B cell (primary cell): ENCODE measurements around the gene CAVIN1. TPM values are rescaled to one million over a fixed set of nuclear protein-coding genes. Genes with fewer than 3 reads are reported as not detected.

Source experiments
- ATAC-seq: fragments of 200-7000 bp; cut with Tn5 transposase; one replicate; pipeline ENCODE4 v1.10.0; 2021; ENCODE audit warnings: low read depth, mild to moderate bottlenecking, moderate number of reproducible peaks, moderate library complexity
- CTCF ChIA-PET: fragments of 350-600 bp; sonication (Branson Sonifier 250); formaldehyde crosslinking; loops from one replicate; lab custom pipeline; 2021; ENCODE audit warnings: antibody characterized with exemption, inconsistent platforms; lab: Charles Lee
- POLR2A ChIA-PET: fragments of 350-600 bp; sonication (Branson Sonifier 250); formaldehyde crosslinking; loops from one replicate; lab custom pipeline; 2021; ENCODE audit warnings: antibody characterized with exemption; lab: Charles Lee
- DNase-seq: peaks from one replicate; pipeline ENCODE4 v3.0.0; 2013
- H2AFZ ChIP-seq: 2 replicates; pipeline ENCODE4 v1.6.1; 2012; ENCODE audit warnings: mild to moderate bottlenecking, low read depth, low read length; ENCODE audit not compliant: insufficient read depth, poor library complexity, severe bottlenecking
- H3K27ac ChIP-seq, 2 donors: 1 replicate in 1 of 2; 2 replicates in 1 of 2; pipeline ENCODE4 v1.5.1; 2012 to 2013; ENCODE audit warnings: low read length in 2 of 2, mild to moderate bottlenecking in 2 of 2, moderate library complexity in 1 of 2
- H3K27me3 ChIP-seq, 4 experiments: fragments of 200-600 bp in 1 of 4; sonication (generic) in 1 of 4; replicated peaks in 1 of 4; 1 replicate in 2 of 4; 2 replicates in 2 of 4; pipeline versions ENCODE4 v1.6.1 to v1.7.0; 2013 to 2016; ENCODE audit warnings: low read length in 3 of 4, mild to moderate bottlenecking in 2 of 4, mixed read lengths in 1 of 4, moderate library complexity in 1 of 4; ENCODE audit not compliant: insufficient read depth in 4 of 4, control insufficient read depth in 3 of 4; ENCODE audit errors: control extremely low read depth in 1 of 4
- H3K36me3 ChIP-seq, 2 experiments: replicated peaks in 1 of 2; 1 replicate in 1 of 2; 2 replicates in 1 of 2; pipeline versions ENCODE4 v1.6.1 to v1.7.1; 2013; ENCODE audit warnings: low read length in 1 of 2; ENCODE audit not compliant: insufficient read depth in 2 of 2, control insufficient read depth in 1 of 2; ENCODE audit errors: control extremely low read depth in 1 of 2, extremely low read depth in 1 of 2
- H3K4me1 ChIP-seq, 2 donors: fragments of 200-600 bp in 1 of 2; sonication (generic) in 1 of 2; 1 replicate in 1 of 2; 2 replicates in 1 of 2; pipeline versions ENCODE4 v1.5.1 to v1.6.1; 2013 to 2017; ENCODE audit warnings: low read length in 2 of 2; ENCODE audit not compliant: control insufficient read depth in 2 of 2, insufficient read depth in 2 of 2
- H3K4me2 ChIP-seq: replicated peaks from 2 replicates; pipeline ENCODE3; 2012; ENCODE audit warnings: mild to moderate bottlenecking, low read depth, low read length; ENCODE audit not compliant: poor library complexity, severe bottlenecking
- H3K4me3 ChIP-seq, 5 experiments: fragments of 200-600 bp in 1 of 5; sonication (generic) in 1 of 5; 1 replicate in 3 of 5; 2 replicates in 2 of 5; pipeline versions ENCODE4 v1.5.1 to v1.7.0; 2011 to 2016; ENCODE audit warnings: low read length in 4 of 5, mild to moderate bottlenecking in 4 of 5, low read depth in 2 of 5, control low read depth in 1 of 5, moderate library complexity in 1 of 5; ENCODE audit not compliant: insufficient read depth in 1 of 5; ENCODE audit errors: control extremely low read depth in 1 of 5, extremely low read depth in 1 of 5
- H3K79me2 ChIP-seq: fragments of 200-600 bp; sonication (generic); one replicate; pipeline ENCODE4 v1.6.0; 2016; ENCODE audit warnings: low read length; ENCODE audit not compliant: control insufficient read depth, insufficient read depth
- H3K9ac ChIP-seq: fragments of 200-600 bp; sonication (generic); 2 replicates; pipeline ENCODE4 v1.6.1; 2017; ENCODE audit warnings: mild to moderate bottlenecking, low read length, moderate library complexity
- H3K9me3 ChIP-seq, 3 donors: one replicate each; pipeline versions ENCODE4 v1.6.1 to v1.7.1; 2013; ENCODE audit warnings: low read length in 2 of 3; ENCODE audit not compliant: control insufficient read depth in 2 of 3, insufficient read depth in 1 of 3; ENCODE audit errors: control extremely low read depth in 1 of 3
- H4K20me1 ChIP-seq: 2 replicates; pipeline ENCODE4 v1.6.0; 2012; ENCODE audit warnings: mild to moderate bottlenecking, low read length; ENCODE audit not compliant: insufficient read depth, control insufficient read depth, poor library complexity, severe bottlenecking
- H3K27ac Mint-ChIP-seq: one replicate; pipeline ENCODE4 v1.8.0; 2021; ENCODE audit warnings: mixed read lengths
- H3K27me3 Mint-ChIP-seq: one replicate; pipeline ENCODE4 v1.8.0; 2021; ENCODE audit warnings: mixed read lengths
- H3K4me1 Mint-ChIP-seq: one replicate; pipeline ENCODE4 v1.8.0; 2021; ENCODE audit warnings: mixed read lengths
- H3K4me3 Mint-ChIP-seq: one replicate; pipeline ENCODE4 v1.8.0; 2021; ENCODE audit warnings: mixed read lengths
- H3K9me3 Mint-ChIP-seq: one replicate; pipeline ENCODE4 v1.8.0; 2022; ENCODE audit warnings: mixed read lengths; ENCODE audit not compliant: insufficient read depth
- CTCF ChIP-seq: fragments of 200-600 bp; IDR thresholded peaks from one replicate; pipeline ENCODE4 v1.8.0; 2022; ENCODE audit warnings: antibody characterized with exemption, mild to moderate bottlenecking
- EZH2 ChIP-seq: IDR thresholded peaks from 2 replicates; pipeline ENCODE4 v1.6.1; 2012; ENCODE audit warnings: borderline replicate concordance, low read depth, mild to moderate bottlenecking, moderate library complexity, low read length; ENCODE audit not compliant: insufficient read depth, poor library complexity, severe bottlenecking
- WGBS: methylation state at CpG from one replicate; pipeline ENCODE4 v1.1.5; 2013; ENCODE audit warnings: missing lambda C conversion rate; ENCODE audit not compliant: insufficient coverage; 5-methylcytosine and 5-hydroxymethylcytosine counted together
- intact Hi-C: fragments of 100-400 bp; cut with micrococcal nuclease; formaldehyde crosslinking; loops from one replicate; pipeline ENCODE4 v1.10.0; 2022
- polyA plus RNA-seq: library from polyadenylated mRNA; depleted of rRNA; stranded (reverse); fragments of >200 nt; gene quantifications from 2 replicates; pipeline ENCODE4 v1.2.3, GENCODE V29; 2012
- total RNA-seq, 2 donors: library from RNA; stranded (reverse); fragments of 120-200 nt in 1 of 2; gene quantifications; 1 replicate in 1 of 2; 2 replicates in 1 of 2; pipeline versions ENCODE4 v1.2.3 to v1.2.4, GENCODE V29; 2013 to 2022

CAVIN1 gene
- total and polyA plus RNA-seq, 2 donors (not counting 1 experiment from before 2014, with no cell fraction given): not detected

GRCh38 chr17:42406615-42407288 lies 16.3 kb downstream of the CAVIN1 start:
- intact Hi-C loops: loop anchor here (1.0 to 5.0 kb wide), 6 partner anchors 18 to 184 kb away; partner anchors contain the start of gene STAT3
- Histone ChIP-seq H3K27ac (no peak overlapping the region), H3K9me3 (no peaks in the 10 kb centered on the region), H3K27me3 (peaks cover 0 to 10% (median 2%) of the 10 kb centered on the region in 4 experiments), H3K4me3 (no peak overlapping the region), H3K36me3 (no peaks in the 10 kb centered on the region), H3K4me2 (no peak overlapping the region), H3K79me2 (no peaks in the 10 kb centered on the region), H3K4me1 (peaks cover 2 to 16% of the 10 kb centered on the region in 2 donors), H2AFZ (no peak overlapping the region), H4K20me1 (no peaks in the 10 kb centered on the region), H3K9ac (no peak overlapping the region)
- H3K4me3 Mint-ChIP-seq: no peak overlapping the region
- ChIA-PET POLR2A (interaction anchor here (0.5 to 1.5 kb wide), 9 partner anchors 18 to 542 kb away, joined by 3 to 9 read pairs (median 4); partner anchors contain the start of genes CNP, KLHL11 and STAT3), CTCF (interaction anchor here (0.6 to 10.7 kb wide), 55 partner anchors 8 to 755 kb away, joined by 3 to 546 read pairs (median 4); partner anchors contain the start of genes CAVIN1, KCNH4, RETREG3 and STAT3)
- H3K27ac Mint-ChIP-seq: no peak overlapping the region
- peaks cover 5% of the 10 kb centered on the region for H3K27me3 Mint-ChIP-seq
- no peak for ATAC-seq
- WGBS: 100% methylated on average over 4 of the region's 5 CpGs
- no peak for TF ChIP-seq EZH2
- no peak for TF ChIP-seq CTCF
- no peak for DNase-seq
- peaks cover 13% of the 10 kb centered on the region for H3K4me1 Mint-ChIP-seq
- H3K9me3 Mint-ChIP-seq: no peaks in the 10 kb centered on the region
